ENCODE measurements around the gene TOMM22. TPM values are rescaled to one million over a fixed set of nuclear protein-coding genes. Genes with fewer than 3 reads are reported as not detected.
A peak's percentile ranks its signal among the peaks of the same experiment; 100 is the strongest.

Gene TOMM22
- total RNA-seq, 1 experiment from 2014 or later, result 71.5 TPM

DNA sequence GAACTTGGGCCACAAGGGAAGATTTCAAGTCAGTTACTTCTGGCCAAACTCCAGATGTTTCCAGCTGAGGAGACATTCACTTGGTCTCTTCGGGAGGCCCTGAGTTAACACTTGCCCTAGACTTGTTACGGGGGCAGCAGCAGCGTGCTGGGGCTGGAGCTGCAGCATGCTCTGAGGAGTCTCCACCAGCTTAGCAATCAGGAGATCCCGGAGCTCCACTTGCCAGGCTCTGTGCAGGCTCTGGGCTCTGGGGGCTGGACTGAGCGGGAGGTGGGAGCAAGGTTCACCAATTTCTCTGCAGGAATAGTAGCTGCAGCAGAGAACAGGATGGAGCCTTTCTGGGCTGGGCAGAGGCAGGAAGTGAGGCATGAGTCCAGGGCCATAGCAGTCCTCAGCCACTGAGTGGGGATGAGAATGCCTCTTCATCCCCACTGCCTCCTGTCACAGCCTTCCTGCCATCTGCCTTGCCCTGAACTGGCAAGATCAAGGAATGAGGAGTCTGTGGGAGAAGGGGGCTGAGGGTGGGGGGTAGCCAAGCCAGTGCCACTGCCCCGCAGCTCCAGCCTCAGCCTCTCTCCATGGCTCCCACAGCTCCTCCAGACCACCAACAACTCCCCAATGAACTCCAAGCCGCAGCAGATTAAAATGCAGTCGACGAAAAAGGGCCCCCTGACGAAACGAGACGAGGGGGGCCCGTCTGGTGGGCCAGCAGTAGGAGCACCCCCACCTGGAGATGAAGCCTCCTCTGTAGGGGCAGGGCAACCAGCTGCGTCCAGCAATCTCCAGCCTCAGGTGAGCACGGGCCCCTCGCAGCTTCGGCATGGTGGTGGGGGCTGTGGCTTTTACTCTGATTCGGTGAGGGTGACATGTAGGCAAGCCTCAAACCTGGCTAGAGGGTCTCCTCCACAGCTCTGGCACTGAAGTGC lies 47.4 kb downstream of the TOMM22 start:
- intact Hi-C loops (cut with micrococcal nuclease), result no loop called here
- no peak for DNase-seq (ENCODE audit: unreplicated experiment)
- POLR2A ChIA-PET, result interaction anchor here (1.2 to 2.4 kb wide), 3 partner anchors 14 to 29 kb away, joined by 3 to 6 read pairs (median 3); partner anchors contain the start of gene GTPBP1
- BruUV-seq (replicated peaks), result no TSS peak
- H3K9me3 Mint-ChIP-seq (ENCODE audit: unreplicated experiment), result no peaks in the 10 kb centered on the region
- CTCF ChIA-PET, result interaction anchor here (0.9 kb wide), 1 partner anchor 47 kb away, joined by 5 read pairs; the partner anchor contains the start of gene TOMM22
- H3K27me3 Mint-ChIP-seq (ENCODE audit: insufficient read depth, unreplicated experiment), result no peaks in the 10 kb centered on the region
- H3K4me3 Mint-ChIP-seq (ENCODE audit: unreplicated experiment), result no peak overlapping the region
- TF ChIP-seq, protein P1, sequence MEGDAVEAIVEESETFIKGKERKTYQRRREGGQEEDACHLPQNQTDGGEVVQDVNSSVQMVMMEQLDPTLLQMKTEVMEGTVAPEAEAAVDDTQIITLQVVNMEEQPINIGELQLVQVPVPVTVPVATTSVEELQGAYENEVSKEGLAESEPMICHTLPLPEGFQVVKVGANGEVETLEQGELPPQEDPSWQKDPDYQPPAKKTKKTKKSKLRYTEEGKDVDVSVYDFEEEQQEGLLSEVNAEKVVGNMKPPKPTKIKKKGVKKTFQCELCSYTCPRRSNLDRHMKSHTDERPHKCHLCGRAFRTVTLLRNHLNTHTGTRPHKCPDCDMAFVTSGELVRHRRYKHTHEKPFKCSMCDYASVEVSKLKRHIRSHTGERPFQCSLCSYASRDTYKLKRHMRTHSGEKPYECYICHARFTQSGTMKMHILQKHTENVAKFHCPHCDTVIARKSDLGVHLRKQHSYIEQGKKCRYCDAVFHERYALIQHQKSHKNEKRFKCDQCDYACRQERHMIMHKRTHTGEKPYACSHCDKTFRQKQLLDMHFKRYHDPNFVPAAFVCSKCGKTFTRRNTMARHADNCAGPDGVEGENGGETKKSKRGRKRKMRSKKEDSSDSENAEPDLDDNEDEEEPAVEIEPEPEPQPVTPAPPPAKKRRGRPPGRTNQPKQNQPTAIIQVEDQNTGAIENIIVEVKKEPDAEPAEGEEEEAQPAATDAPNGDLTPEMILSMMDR (IDR thresholded peaks at IDR 0.05; ENCODE audit: unreplicated experiment), result no peak
- H3K36me3 Mint-ChIP-seq (ENCODE audit: insufficient read depth, unreplicated experiment), result peaks cover 92% of the 10 kb centered on the region
- peaks cover 7% of the 10 kb centered on the region for H3K4me1 Mint-ChIP-seq (ENCODE audit: insufficient read depth, unreplicated experiment)
- no peak overlapping the region for H3K27ac Mint-ChIP-seq (ENCODE audit: low read depth, unreplicated experiment)

GRCh38 chr22:38729946-38730345 lies 48.2 kb downstream of the TOMM22 start:
- Mint-ChIP-seq H3K4me1 (ENCODE audit: insufficient read depth, unreplicated experiment) (peaks cover 7% of the 10 kb centered on the region), H3K4me3 (ENCODE audit: unreplicated experiment) (no peak overlapping the region), H3K36me3 (ENCODE audit: insufficient read depth, unreplicated experiment) (peaks cover 92% of the 10 kb centered on the region), H3K9me3 (ENCODE audit: unreplicated experiment) (no peaks in the 10 kb centered on the region), H3K27ac (ENCODE audit: low read depth, unreplicated experiment) (peak overlapping the region; percentile 70), H3K27me3 (ENCODE audit: insufficient read depth, unreplicated experiment) (no peaks in the 10 kb centered on the region)
- no TSS peak for BruUV-seq (replicated peaks)
- TF ChIP-seq, protein P1 (IDR thresholded peaks at IDR 0.05; ENCODE audit: unreplicated experiment), result no peak
- POLR2A ChIA-PET, result interaction anchor here (1.2 to 2.4 kb wide), 3 partner anchors 13 to 30 kb away, joined by 3 to 6 read pairs (median 3); partner anchors contain the start of gene GTPBP1
- no peak for DNase-seq (ENCODE audit: unreplicated experiment)
- intact Hi-C loops (cut with micrococcal nuclease), result no loop called here
- CTCF ChIA-PET, result no interaction called here

GRCh38 chr22:38730411-38730871 lies 48.7 kb downstream of the TOMM22 start:
- no peaks in the 10 kb centered on the region for H3K27me3 Mint-ChIP-seq (ENCODE audit: insufficient read depth, unreplicated experiment)
- ChIA-PET POLR2A (interaction anchor here (2.4 kb wide), 1 partner anchor 24 kb away, joined by 6 read pairs; the partner anchor contains the start of gene GTPBP1), CTCF (no interaction called here)
- no peaks in the 10 kb centered on the region for H3K9me3 Mint-ChIP-seq (ENCODE audit: unreplicated experiment)
- no peak for DNase-seq (ENCODE audit: unreplicated experiment)
- H3K36me3 Mint-ChIP-seq (ENCODE audit: insufficient read depth, unreplicated experiment), result peaks cover 92% of the 10 kb centered on the region
- TF ChIP-seq, protein P1 (IDR thresholded peaks at IDR 0.05; ENCODE audit: unreplicated experiment), result no peak
- H3K27ac Mint-ChIP-seq (ENCODE audit: low read depth, unreplicated experiment), result peak overlapping the region; percentile 70
- intact Hi-C loops (cut with micrococcal nuclease), result no loop called here
- peaks cover 7% of the 10 kb centered on the region for H3K4me1 Mint-ChIP-seq (ENCODE audit: insufficient read depth, unreplicated experiment)
- no peak overlapping the region for H3K4me3 Mint-ChIP-seq (ENCODE audit: unreplicated experiment)
- BruUV-seq (replicated peaks), result no TSS peak

DNA sequence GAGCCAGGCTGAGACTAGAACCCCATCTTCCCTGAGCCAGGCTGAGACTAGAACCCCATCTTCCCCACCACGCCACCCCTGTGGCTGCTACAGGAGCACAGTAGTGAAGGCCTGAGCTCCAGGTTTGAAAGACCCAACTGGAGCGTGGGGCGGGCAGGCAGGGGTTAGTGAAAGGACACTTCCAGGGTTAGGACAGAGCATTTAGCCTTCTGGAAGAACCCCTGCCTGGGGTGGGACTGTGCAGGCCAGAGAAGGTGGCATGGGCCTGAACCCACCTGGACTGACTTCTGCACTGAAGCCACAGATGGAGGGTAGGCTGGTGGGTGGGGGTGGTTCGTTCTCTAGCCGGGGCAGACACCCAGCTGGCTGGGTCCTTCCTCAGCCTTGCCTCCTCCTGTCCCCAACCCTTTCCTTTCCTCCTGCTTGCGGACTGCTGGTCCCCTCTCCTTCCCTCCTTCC lies 50.0 kb downstream of the TOMM22 start:
- H3K4me3 Mint-ChIP-seq (ENCODE audit: unreplicated experiment), result no peak overlapping the region
- H3K36me3 Mint-ChIP-seq (ENCODE audit: insufficient read depth, unreplicated experiment), result peaks cover 91% of the 10 kb centered on the region
- TF ChIP-seq, protein P1 (IDR thresholded peaks at IDR 0.05; ENCODE audit: unreplicated experiment), result no peak
- ChIA-PET POLR2A (interaction anchor here (1.2 kb wide), 1 partner anchor 14 kb away, joined by 3 read pairs; no protein-coding TSS in a partner anchor), CTCF (interaction anchor here (0.7 to 3.3 kb wide), 5 partner anchors 12 to 89 kb away, joined by 3 to 13 read pairs (median 7); no protein-coding TSS in a partner anchor)
- intact Hi-C loops (cut with micrococcal nuclease), result no loop called here
- H3K4me1 Mint-ChIP-seq (ENCODE audit: insufficient read depth, unreplicated experiment), result peaks cover 7% of the 10 kb centered on the region
- no peaks in the 10 kb centered on the region for H3K9me3 Mint-ChIP-seq (ENCODE audit: unreplicated experiment)
- BruUV-seq (replicated peaks), result no TSS peak
- H3K27me3 Mint-ChIP-seq (ENCODE audit: insufficient read depth, unreplicated experiment), result no peaks in the 10 kb centered on the region
- no peak overlapping the region for H3K27ac Mint-ChIP-seq (ENCODE audit: low read depth, unreplicated experiment)
- no peak for DNase-seq (ENCODE audit: unreplicated experiment)

Measured in MCF 10A (cell line).